Activated CD4-positive, alpha-beta T cell treated with anti-CD3 and anti-CD28 coated beads, Interleukin-2, Interleukin-4, amounts not matched to agents 100 ng/mL and 50 ng/mL, durations not matched to agents 16 hours and 8 hours (primary cell): ENCODE data around the gene NLRX1.
"Not testable (repeated sequence)": the region's sequence is repeated elsewhere in the genome, so short reads cannot be mapped to it uniquely, and the experiment has no call there.

Experiments used
- DNase-seq: peaks from one replicate; pipeline ENCODE4 v3.0.0-alpha.2; 2020; ENCODE audit warnings: low spot score

The NLRX1 gene, protein sequence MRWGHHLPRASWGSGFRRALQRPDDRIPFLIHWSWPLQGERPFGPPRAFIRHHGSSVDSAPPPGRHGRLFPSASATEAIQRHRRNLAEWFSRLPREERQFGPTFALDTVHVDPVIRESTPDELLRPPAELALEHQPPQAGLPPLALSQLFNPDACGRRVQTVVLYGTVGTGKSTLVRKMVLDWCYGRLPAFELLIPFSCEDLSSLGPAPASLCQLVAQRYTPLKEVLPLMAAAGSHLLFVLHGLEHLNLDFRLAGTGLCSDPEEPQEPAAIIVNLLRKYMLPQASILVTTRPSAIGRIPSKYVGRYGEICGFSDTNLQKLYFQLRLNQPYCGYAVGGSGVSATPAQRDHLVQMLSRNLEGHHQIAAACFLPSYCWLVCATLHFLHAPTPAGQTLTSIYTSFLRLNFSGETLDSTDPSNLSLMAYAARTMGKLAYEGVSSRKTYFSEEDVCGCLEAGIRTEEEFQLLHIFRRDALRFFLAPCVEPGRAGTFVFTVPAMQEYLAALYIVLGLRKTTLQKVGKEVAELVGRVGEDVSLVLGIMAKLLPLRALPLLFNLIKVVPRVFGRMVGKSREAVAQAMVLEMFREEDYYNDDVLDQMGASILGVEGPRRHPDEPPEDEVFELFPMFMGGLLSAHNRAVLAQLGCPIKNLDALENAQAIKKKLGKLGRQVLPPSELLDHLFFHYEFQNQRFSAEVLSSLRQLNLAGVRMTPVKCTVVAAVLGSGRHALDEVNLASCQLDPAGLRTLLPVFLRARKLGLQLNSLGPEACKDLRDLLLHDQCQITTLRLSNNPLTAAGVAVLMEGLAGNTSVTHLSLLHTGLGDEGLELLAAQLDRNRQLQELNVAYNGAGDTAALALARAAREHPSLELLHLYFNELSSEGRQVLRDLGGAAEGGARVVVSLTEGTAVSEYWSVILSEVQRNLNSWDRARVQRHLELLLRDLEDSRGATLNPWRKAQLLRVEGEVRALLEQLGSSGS

GRCh38 chr11:119168471-119169281 lies at the start of gene NLRX1:
NLRX1 (plus strand) TSS chr11:119168725; CDS start chr11:119171404, 2,679 bp downstream.
- peak; percentile 94 for DNase-seq

GRCh38 chr11:119118946-119119345 lies 49.6 kb upstream of the NLRX1 start:
- no peak for DNase-seq

DNA sequence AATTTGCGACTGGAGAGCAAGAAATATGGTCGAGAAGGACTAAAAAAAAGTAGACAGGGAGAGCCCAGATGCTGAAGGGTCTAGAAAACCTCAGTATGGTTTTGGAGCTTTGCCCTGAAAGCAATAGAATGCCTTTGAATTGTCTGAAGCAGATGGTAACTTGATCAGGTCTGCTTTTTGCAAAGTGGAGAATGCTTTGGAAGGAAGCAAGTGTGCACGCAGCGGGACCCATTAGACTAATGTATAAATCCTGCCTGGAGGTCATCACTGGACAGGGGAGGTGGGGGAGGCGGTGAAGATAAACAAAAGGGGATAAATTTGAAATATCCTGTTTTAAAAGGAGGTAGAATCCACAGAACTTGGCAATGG lies 47.9 kb upstream of the NLRX1 start:
- no peak for DNase-seq

DNA sequence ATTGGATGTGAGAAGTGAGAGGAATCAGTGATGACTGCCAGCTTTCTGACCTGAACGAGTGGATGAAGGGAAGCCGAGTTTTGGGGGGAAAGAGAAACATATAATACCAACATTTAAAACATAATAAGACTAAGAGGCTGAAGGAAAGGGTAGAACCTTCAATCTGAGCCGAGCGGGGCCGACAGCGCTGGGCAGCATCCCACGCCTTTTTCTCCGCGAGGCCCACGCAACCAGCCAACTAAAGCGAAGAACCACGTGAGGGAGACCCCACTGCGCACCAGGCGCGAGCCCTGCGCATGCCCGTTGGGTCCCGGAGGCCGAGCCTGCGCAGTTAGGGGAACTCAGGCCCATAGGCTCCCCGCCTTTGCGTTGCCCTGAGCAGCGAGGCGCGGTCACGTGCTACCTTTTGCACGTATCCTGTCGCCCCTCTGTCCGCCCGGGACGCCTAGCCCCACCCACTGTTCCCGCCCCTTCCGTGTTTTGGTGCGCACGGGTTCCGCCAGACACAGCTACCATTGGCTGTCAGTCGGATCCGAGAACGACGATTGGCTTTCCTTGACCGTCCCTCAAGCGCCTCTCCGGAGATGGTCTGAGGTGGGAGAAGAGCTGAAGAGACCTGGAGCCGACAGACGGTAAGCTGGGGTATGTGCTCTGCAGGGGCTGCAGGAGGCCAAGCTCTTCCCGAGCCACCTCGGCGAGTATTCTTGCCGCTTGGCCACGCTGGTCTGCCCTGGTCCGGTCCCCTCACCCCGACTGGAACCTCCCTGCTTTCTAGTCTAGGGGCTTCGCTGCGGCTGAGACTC lies 47.3 kb upstream of the NLRX1 start, which contains the start of gene HINFP:
HINFP (plus strand) TSS at position 573 of the 803 bp plus-strand sequence. CDS start 5,365 bp downstream, outside the sequence.
- peak; percentile 100 for DNase-seq

- no peak for DNase-seq
Measured at GRCh38 chr11:119121811-119122124, 46.8 kb upstream of the NLRX1 start.

- DNase-seq, result no peak
Measured at GRCh38 chr11:119125821-119126220, 42.7 kb upstream of the NLRX1 start.

GRCh38 chr11:119126675-119127268 lies 41.8 kb upstream of the NLRX1 start:
- no peak for DNase-seq

DNA sequence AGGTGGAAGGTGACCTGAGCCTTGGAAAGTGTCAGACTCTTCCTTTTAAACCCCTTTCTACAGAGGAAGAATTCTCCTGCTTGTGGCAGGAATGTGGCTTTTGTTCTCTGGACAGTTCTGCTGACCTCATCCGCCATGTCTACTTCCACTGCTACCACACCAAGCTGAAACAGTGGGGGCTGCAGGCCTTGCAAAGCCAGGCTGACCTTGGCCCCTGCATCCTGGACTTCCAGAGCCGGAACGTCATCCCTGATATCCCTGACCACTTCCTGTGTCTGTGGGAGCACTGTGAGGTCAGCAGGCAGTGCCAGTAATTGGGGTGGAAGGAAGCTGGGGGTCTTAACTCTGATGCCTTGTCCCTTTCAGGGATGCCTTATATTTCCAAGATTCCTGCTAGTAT lies 37.9 kb upstream of the NLRX1 start:
- no peak for DNase-seq

- no peak for DNase-seq
Measured at GRCh38 chr11:119134389-119134978, 34.0 kb upstream of the NLRX1 start.

GRCh38 chr11:119139276-119139675 lies 29.2 kb upstream of the NLRX1 start:
- DNase-seq, result not testable (repeated sequence)

DNA sequence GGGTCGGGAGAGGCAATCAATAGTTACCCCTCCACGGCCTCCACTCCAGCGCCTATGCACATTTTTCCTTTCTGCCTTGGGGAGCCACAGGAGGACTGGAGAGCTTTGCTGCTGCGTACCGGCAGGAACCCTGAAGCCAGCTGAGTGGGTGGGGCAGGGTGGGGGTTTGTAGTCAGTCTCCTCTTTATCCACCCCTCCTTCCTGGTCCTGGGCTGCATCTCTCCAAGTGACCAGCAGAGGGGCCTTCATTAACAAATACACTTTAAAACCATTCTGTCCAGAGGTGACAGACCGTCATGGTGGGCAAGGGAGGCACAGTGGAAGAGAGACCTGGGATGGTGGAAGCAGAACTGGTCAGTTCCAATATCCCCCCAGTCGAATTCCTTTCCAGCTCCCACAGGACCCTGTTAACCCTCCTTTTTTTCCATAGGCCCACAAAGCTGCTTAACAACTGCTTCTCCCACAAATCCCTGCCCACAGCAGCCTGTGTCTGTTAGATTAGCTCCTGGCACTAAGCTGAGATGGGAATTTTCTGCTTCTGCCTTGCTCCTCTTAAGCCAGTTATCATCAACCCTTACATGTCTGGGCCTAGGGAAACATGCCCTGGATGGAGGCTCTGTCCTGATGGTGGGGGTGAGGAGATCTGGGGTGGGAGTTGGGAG lies 23.6 kb upstream of the NLRX1 start:
- peak; percentile 30 for DNase-seq

GRCh38 chr11:119145551-119145950 lies 23.0 kb upstream of the NLRX1 start:
- no peak for DNase-seq

GRCh38 chr11:119147604-119148333 lies 20.8 kb upstream of the NLRX1 start:
- no peak for DNase-seq

DNA sequence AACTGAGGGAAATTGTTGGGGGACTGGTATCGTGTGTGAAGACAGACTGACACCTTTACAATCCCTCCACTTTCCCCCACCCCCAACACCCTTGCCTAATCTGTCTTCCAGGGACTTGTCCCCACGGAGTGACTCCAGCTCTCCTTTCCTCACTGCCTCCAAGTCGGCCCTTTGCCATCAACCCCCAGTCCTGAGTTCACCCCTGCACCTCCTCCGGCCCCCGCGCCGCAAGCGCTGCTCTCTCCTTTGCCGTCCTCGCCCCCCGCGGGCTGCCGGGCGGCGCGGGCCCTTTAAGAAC lies 19.9 kb upstream of the NLRX1 start:
- no peak for DNase-seq

GRCh38 chr11:119149018-119149785 lies 19.3 kb upstream of the NLRX1 start, which contains the start of gene ABCG4:
ABCG4 (plus strand) TSS chr11:119149052; CDS start chr11:119149966, 914 bp downstream.
- no peak for DNase-seq

GRCh38 chr11:119149786-119150275 lies 18.7 kb upstream of the NLRX1 start:
- DNase-seq, result no peak

GRCh38 chr11:119152043-119152442 lies 16.5 kb upstream of the NLRX1 start:
- DNase-seq, result no peak

DNA sequence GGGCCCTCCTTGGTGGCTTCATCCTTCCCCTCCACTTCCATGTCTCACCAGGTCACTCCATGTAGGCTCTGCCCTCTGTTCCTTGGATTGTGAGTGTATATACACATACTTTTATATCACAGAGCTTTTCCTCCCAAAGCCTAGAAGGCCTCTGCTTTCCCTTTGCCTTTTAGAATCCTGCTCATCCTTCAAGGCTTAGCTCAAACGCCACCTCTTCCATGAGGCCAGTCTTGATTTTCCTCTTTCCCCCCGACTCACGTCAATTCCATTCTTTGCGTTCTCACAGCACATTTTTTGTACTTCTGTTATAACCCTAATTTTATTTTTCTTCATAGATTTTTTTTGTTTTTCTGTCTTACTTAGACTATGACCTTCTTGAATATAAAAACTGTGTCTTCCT lies 15.9 kb upstream of the NLRX1 start:
- no peak for DNase-seq
